ENCODE results near the gene TRIM41. TPM values are rescaled to one million over a fixed set of nuclear protein-coding genes. Genes with fewer than 3 reads are reported as not detected.
"Not testable (repeated sequence)": the region's sequence is repeated elsewhere in the genome, so short reads cannot be mapped to it uniquely, and the experiment has no call there.

The TRIM41 gene
- total RNA-seq, 1 donor from 2014 or later, result 15.1 TPM

GRCh38 chr5:181203093-181203711 lies 19.9 kb upstream of the TRIM41 start:
- no peaks in the 10 kb centered on the region for H3K27me3 ChIP-seq (ENCODE audit: control insufficient read depth in 3 of 3, insufficient read depth in 3 of 3, low read length in 3 of 3)
- peak overlapping the region; percentile 90 for H3K27ac ChIP-seq (ENCODE audit: low read depth, low read length)
- H3K4me3 ChIP-seq (ENCODE audit: low read length in 3 of 3), result peak overlapping the region; percentile 67 to 88 (median 82)
- H3K9ac ChIP-seq (ENCODE audit: low read depth in 1 of 3, low read length in 3 of 3), result peak overlapping the region; percentile 52 to 93 (median 81)
- no peaks in the 10 kb centered on the region for H3K9me3 ChIP-seq (ENCODE audit: control insufficient read depth in 3 of 3, low read length in 3 of 3)
- peaks cover 50 to 67% (median 53%) of the 10 kb centered on the region in 3 donors for H3K4me1 ChIP-seq (ENCODE audit: control insufficient read depth in 3 of 3, insufficient read depth in 3 of 3, low read length in 3 of 3)
- H3K36me3 ChIP-seq (ENCODE audit: control insufficient read depth in 3 of 3, insufficient read depth in 3 of 3, low read length in 3 of 3), result peaks cover 16 to 33% (median 18%) of the 10 kb centered on the region in 3 donors

DNA sequence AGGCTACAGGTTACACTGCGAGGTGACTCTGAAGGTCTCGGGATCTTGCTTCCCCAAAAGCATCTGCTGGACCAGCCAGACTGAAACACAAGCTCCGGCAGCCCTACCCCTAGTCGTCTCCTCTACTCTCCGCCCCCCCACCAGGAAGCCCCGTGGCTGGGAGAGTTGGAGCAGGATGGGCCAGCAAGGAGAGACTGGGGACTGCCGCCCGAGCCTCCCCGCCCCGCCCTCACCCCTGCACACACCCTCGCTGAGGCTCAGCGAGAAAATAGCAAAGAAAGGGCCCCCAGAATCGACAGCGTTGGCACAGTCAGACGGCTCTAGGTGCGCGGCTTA lies 19.3 kb upstream of the TRIM41 start:
- Histone ChIP-seq H3K4me3 (ENCODE audit: low read length in 3 of 3) (peak overlapping the region; percentile 67 to 88 (median 82)), H3K9ac (ENCODE audit: low read depth in 1 of 3, low read length in 3 of 3) (peak overlapping the region; percentile 65 to 93 (median 81)), H3K27ac (ENCODE audit: low read depth, low read length) (peak overlapping the region; percentile 90), H3K4me1 (ENCODE audit: control insufficient read depth in 3 of 3, insufficient read depth in 3 of 3, low read length in 3 of 3) (peaks cover 49 to 64% (median 50%) of the 10 kb centered on the region in 3 donors), H3K27me3 (ENCODE audit: control insufficient read depth in 3 of 3, insufficient read depth in 3 of 3, low read length in 3 of 3) (no peaks in the 10 kb centered on the region), H3K36me3 (ENCODE audit: control insufficient read depth in 3 of 3, insufficient read depth in 3 of 3, low read length in 3 of 3) (peaks cover 14 to 27% (median 16%) of the 10 kb centered on the region in 3 donors), H3K9me3 (ENCODE audit: control insufficient read depth in 3 of 3, low read length in 3 of 3) (no peaks in the 10 kb centered on the region)

DNA sequence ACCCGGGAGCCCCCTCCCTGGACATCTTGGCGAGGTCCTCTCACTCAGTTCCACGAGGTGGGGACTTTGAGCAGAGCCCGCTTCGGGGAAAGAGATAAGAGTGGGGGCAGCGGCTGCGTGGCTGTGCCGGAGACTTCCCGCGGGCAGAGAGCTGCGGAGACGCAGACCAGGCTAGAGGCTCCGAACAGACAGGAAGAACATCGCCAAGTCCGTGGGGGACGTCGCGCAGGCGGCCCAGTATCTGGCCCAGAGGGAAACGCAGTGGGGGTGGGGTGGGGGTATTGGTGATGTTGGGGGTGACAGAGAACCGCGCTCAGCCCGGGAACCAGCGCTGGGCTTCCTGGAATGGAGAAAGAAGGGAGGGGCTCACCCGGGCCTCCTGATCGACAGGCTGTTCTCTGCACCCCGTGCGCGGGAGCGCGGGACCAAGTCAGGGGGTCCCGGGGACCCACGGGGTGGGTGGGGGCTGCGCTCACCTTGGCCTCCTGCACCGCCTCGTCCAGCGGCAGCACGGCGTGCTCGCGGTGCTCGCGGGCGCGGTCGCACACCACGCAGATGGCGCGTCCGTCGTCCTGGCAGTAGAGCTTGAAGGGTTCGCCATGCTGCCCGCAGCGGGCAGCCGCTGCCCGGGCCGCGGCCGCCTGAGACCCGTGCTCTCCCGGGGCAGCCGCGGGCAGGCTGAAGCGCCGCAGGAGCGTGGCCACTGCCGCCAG lies 18.8 kb upstream of the TRIM41 start:
- Histone ChIP-seq H3K4me3 (ENCODE audit: low read length in 3 of 3) (peak overlapping the region; percentile 67 to 88 (median 82)), H3K27me3 (ENCODE audit: control insufficient read depth in 3 of 3, insufficient read depth in 3 of 3, low read length in 3 of 3) (no peaks in the 10 kb centered on the region), H3K4me1 (ENCODE audit: control insufficient read depth in 3 of 3, insufficient read depth in 3 of 3, low read length in 3 of 3) (peaks cover 44 to 64% (median 50%) of the 10 kb centered on the region in 3 donors), H3K9ac (ENCODE audit: low read depth in 1 of 3, low read length in 3 of 3) (peak overlapping the region; percentile 65 to 93 (median 81)), H3K9me3 (ENCODE audit: control insufficient read depth in 3 of 3, low read length in 3 of 3) (no peaks in the 10 kb centered on the region), H3K27ac (ENCODE audit: low read depth, low read length) (peak overlapping the region; percentile 90), H3K36me3 (ENCODE audit: control insufficient read depth in 3 of 3, insufficient read depth in 3 of 3, low read length in 3 of 3) (peaks cover 9 to 22% (median 11%) of the 10 kb centered on the region in 3 donors)

DNA sequence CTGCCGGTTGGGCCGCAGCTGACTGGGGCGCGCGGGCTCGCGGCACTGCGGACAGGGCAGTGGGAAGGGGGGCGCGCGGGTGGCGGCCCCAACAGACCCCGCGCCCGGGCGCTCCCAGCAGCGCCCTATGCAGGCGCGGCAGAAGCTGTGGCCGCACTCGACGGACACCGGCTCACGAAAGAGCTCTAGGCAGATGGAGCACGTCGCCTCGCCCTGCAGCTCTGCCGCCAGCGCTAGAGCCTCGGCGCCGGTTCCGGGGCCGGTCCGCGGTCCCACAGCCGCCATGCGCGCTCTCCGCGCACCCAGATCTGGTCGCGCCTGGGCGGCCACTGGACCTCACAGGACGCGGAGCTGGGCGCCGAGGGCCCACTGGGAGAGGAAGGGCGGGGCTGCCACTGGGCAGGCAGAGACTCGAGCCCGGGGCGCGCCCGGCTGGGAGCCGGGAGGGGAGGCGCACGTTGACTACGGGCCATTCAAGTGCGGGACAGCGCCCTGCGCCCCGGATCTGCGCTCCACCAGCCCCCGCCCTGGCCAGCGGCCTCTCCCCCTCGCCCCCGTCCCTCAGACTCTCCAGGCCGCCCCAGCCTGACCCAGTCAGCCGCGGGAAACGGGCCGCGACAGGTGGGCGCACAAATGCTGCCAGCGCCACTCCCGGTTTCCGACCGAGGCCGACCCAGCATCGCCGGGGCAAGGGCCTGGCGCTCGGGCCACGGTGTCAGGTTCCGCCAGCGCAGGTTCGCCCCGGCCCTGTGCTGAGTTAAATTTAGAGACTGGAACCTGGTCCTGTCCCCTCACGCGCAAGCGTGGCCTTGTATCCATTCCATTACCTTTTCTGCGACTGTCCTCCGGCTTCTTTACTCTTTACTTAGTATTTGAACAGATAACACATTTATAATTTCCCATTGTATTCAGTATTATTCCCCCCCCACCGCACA lies 18.0 kb upstream of the TRIM41 start, which contains the start of gene TRIM7:
TRIM7 (minus strand) TSS at position 371 of the 935 bp plus-strand sequence; CDS start at position 285, 86 bp downstream.
- Histone ChIP-seq H3K4me1 (ENCODE audit: control insufficient read depth in 3 of 3, insufficient read depth in 3 of 3, low read length in 3 of 3) (peaks cover 39 to 60% (median 45%) of the 10 kb centered on the region in 3 donors), H3K27me3 (ENCODE audit: control insufficient read depth in 3 of 3, insufficient read depth in 3 of 3, low read length in 3 of 3) (no peaks in the 10 kb centered on the region), H3K4me3 (ENCODE audit: low read length in 3 of 3) (peak within 1 kb of the TSS; percentile 67 to 88 (median 82)), H3K27ac (ENCODE audit: low read depth, low read length) (peak within 1 kb of the TSS; percentile 90), H3K36me3 (ENCODE audit: control insufficient read depth in 3 of 3, insufficient read depth in 3 of 3, low read length in 3 of 3) (peaks cover 5 to 15% (median 7%) of the 10 kb centered on the region in 3 donors), H3K9ac (ENCODE audit: low read depth in 1 of 3, low read length in 3 of 3) (peak within 1 kb of the TSS; percentile 65 to 93 (median 81)), H3K9me3 (ENCODE audit: control insufficient read depth in 3 of 3, low read length in 3 of 3) (no peaks in the 10 kb centered on the region)

GRCh38 chr5:181205761-181206649 lies 17.1 kb upstream of the TRIM41 start:
- peaks cover 2 to 11% (median 6%) of the 10 kb centered on the region in 3 donors for H3K36me3 ChIP-seq (ENCODE audit: control insufficient read depth in 3 of 3, insufficient read depth in 3 of 3, low read length in 3 of 3)
- no peaks in the 10 kb centered on the region for H3K9me3 ChIP-seq (ENCODE audit: control insufficient read depth in 3 of 3, low read length in 3 of 3)
- peak overlapping the region; percentile 67 to 88 (median 82) for H3K4me3 ChIP-seq (ENCODE audit: low read length in 3 of 3)
- peak overlapping the region; percentile 65 to 93 (median 81) for H3K9ac ChIP-seq (ENCODE audit: low read depth in 1 of 3, low read length in 3 of 3)
- H3K4me1 ChIP-seq (ENCODE audit: control insufficient read depth in 3 of 3, insufficient read depth in 3 of 3, low read length in 3 of 3), result peaks cover 36 to 51% (median 39%) of the 10 kb centered on the region in 3 donors
- peak overlapping the region; percentile 90 for H3K27ac ChIP-seq (ENCODE audit: low read depth, low read length)
- no peaks in the 10 kb centered on the region for H3K27me3 ChIP-seq (ENCODE audit: control insufficient read depth in 3 of 3, insufficient read depth in 3 of 3, low read length in 3 of 3)

DNA sequence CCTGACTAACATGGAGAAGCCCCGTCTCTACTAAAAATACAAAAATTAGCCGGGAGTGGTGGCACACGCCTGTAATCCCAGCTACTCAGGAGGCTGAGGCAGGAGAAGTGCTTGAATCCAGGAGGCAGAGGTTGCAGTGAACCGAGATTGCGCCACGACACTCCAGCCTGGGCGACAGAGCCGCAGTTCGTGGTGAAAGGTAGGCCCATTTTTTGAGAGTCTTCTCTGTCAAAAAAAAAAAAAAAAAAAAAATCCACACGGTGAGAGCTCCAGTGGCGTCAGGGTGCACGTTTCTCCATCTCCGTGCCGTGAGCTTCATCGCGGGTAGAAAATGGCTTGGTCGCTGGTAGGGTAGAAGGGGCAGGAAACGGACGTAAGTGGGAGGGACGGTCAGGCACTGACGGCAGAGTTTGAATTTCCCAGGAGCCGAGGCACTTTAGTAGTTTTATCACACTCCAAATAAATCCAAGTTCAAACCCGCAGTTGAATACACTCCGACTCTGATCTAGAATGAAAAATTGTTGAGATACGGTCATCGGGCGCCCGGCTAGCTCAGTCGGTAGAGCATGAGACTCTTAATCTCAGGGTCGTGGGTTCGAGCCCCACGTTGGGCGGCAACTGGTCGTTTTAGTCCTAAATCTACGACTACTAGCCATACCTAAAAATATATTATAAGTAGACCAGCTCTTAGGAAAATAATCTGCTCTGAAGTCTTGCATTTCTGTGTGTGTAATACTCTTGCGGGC lies 15.7 kb upstream of the TRIM41 start:
- Histone ChIP-seq H3K4me1 (ENCODE audit: control insufficient read depth in 3 of 3, insufficient read depth in 3 of 3, low read length in 3 of 3) (peaks cover 28 to 46% (median 43%) of the 10 kb centered on the region in 3 donors), H3K36me3 (ENCODE audit: control insufficient read depth in 3 of 3, insufficient read depth in 3 of 3, low read length in 3 of 3) (peaks cover 0 to 5% (median 0%) of the 10 kb centered on the region in 3 donors), H3K27ac (ENCODE audit: low read depth, low read length) (peak overlapping the region; percentile 90), H3K9me3 (ENCODE audit: control insufficient read depth in 3 of 3, low read length in 3 of 3) (no peaks in the 10 kb centered on the region), H3K9ac (ENCODE audit: low read depth in 1 of 3, low read length in 3 of 3) (peak overlapping the region; percentile 36 to 81 (median 73)), H3K27me3 (ENCODE audit: control insufficient read depth in 3 of 3, insufficient read depth in 3 of 3, low read length in 3 of 3) (no peaks in the 10 kb centered on the region), H3K4me3 (ENCODE audit: low read length in 3 of 3) (peak overlapping the region; percentile 70 to 88 (median 82))

- H3K36me3 ChIP-seq (ENCODE audit: control insufficient read depth in 3 of 3, insufficient read depth in 3 of 3, low read length in 3 of 3), result peaks cover 0 to 4% (median 0%) of the 10 kb centered on the region in 3 donors
- no peaks in the 10 kb centered on the region for H3K9me3 ChIP-seq (ENCODE audit: control insufficient read depth in 3 of 3, low read length in 3 of 3)
- peaks cover 27 to 46% (median 43%) of the 10 kb centered on the region in 3 donors for H3K4me1 ChIP-seq (ENCODE audit: control insufficient read depth in 3 of 3, insufficient read depth in 3 of 3, low read length in 3 of 3)
- no peak overlapping the region for H3K27ac ChIP-seq (ENCODE audit: low read depth, low read length)
- no peak overlapping the region for H3K4me3 ChIP-seq (ENCODE audit: low read length in 3 of 3)
- no peak overlapping the region for H3K9ac ChIP-seq (ENCODE audit: low read depth in 1 of 3, low read length in 3 of 3)
- H3K27me3 ChIP-seq (ENCODE audit: control insufficient read depth in 3 of 3, insufficient read depth in 3 of 3, low read length in 3 of 3), result no peaks in the 10 kb centered on the region
Measured at GRCh38 chr5:181207960-181208253, 15.2 kb upstream of the TRIM41 start.

- not testable (repeated sequence) for H3K36me3 ChIP-seq (ENCODE audit: control insufficient read depth in 3 of 3, insufficient read depth in 3 of 3, low read length in 3 of 3); H3K9ac ChIP-seq (ENCODE audit: low read depth in 1 of 3, low read length in 3 of 3); H3K27me3 ChIP-seq (ENCODE audit: control insufficient read depth in 3 of 3, insufficient read depth in 3 of 3, low read length in 3 of 3); H3K4me3 ChIP-seq (ENCODE audit: low read length in 3 of 3); H3K9me3 ChIP-seq (ENCODE audit: control insufficient read depth in 3 of 3, low read length in 3 of 3); H3K27ac ChIP-seq (ENCODE audit: low read depth, low read length)
- peaks cover 27 to 45% (median 41%) of the 10 kb centered on the region in 3 donors for H3K4me1 ChIP-seq (ENCODE audit: control insufficient read depth in 3 of 3, insufficient read depth in 3 of 3, low read length in 3 of 3)
Measured at GRCh38 chr5:181209006-181209405, 14.1 kb upstream of the TRIM41 start.

Data from skeletal muscle tissue (tissue), 4 donors.